GM12878 (cell line): Measurements from ENCODE around the gene ASCC3. TPM values are rescaled to one million over a fixed set of nuclear protein-coding genes. Genes with fewer than 3 reads are reported as not detected.
A peak's percentile ranks its signal among the peaks of the same experiment; 100 is the strongest.

Experiments used
- ATAC-seq: fragments of 200-7000 bp; cut with Tn5 transposase; 3 replicates; pipeline ENCODE4 v1.9.1; 2020; ENCODE audit warnings: mild to moderate bottlenecking, moderate library complexity
- BruUV-seq: library from RNA; stranded (reverse); fragments of 400-500 nt; replicated peaks from 2 replicates; lab custom pipeline; 2021; lab: Mats Ljungman, UMichigan
- CTCF ChIA-PET: fragments of 300-600 bp; sonication (Branson Sonifier 250); formaldehyde crosslinking; extraction: SDS; loops from one replicate; lab custom pipeline; 2021; ENCODE audit warnings: inconsistent platforms; lab: Yijun Ruan, JAX
- POLR2A ChIA-PET: fragments of 350-600 bp; formaldehyde crosslinking; extraction: SDS; loops from one replicate; lab custom pipeline; 2021; ENCODE audit warnings: inconsistent platforms; lab: Charles Lee
- RAD21 ChIA-PET: fragments of 300-600 bp; sonication (Branson Sonifier 250); formaldehyde crosslinking; loops from one replicate; lab custom pipeline; 2023; ENCODE audit warnings: antibody characterized with exemption; ENCODE audit not compliant: unreplicated experiment; lab: Charles Lee
- SMC1A ChIA-PET: fragments of 300-600 bp; sonication (Branson Sonifier 250); formaldehyde crosslinking; loops from one replicate; lab custom pipeline; 2023; ENCODE audit not compliant: unreplicated experiment, uncharacterized antibody; lab: Charles Lee
- DNase-seq: peaks from one replicate; pipeline ENCODE4 v3.0.0-alpha.2; 2011; ENCODE audit warnings: low read depth, low spot score
- FAIRE-seq: peaks from 3 replicates; lab custom pipeline; 2011; peaks lifted over from hg19 to GRCh38; lab: Jason Lieb, UNC
- H2AFZ ChIP-seq: 2 replicates; pipeline ENCODE4 v1.6.0; 2011; ENCODE audit warnings: low read depth, low read length, control low read depth; ENCODE audit not compliant: control insufficient read depth
- H3K27ac ChIP-seq: 2 replicates; pipeline ENCODE4 v1.5.1; 2011; ENCODE audit warnings: control low read depth; ENCODE audit not compliant: control insufficient read depth, insufficient read depth
- H3K27me3 ChIP-seq, 2 experiments: replicated peaks in 1 of 2; 2 replicates each; pipeline versions ENCODE4 v1.6.0 to v1.6.1; 2011; ENCODE audit warnings: low read length in 1 of 2; ENCODE audit not compliant: control insufficient read depth in 2 of 2, insufficient read depth in 2 of 2
- H3K36me3 ChIP-seq, 2 experiments: 2 replicates each; pipeline ENCODE4 v1.5.1; 2011; ENCODE audit warnings: low read length in 1 of 2; ENCODE audit not compliant: control insufficient read depth in 2 of 2, insufficient read depth in 2 of 2
- H3K4me1 ChIP-seq: 2 replicates; pipeline ENCODE4 v1.6.1; 2011; ENCODE audit warnings: mild to moderate bottlenecking, low read length, moderate library complexity, mixed read lengths; ENCODE audit not compliant: control insufficient read depth, insufficient read depth
- H3K4me2 ChIP-seq: 2 replicates; pipeline ENCODE4 v1.6.0; 2011; ENCODE audit warnings: control low read depth; ENCODE audit not compliant: control insufficient read depth, insufficient read depth
- H3K4me3 ChIP-seq: fragments of 200-600 bp; sonication (generic); 2 replicates; pipeline ENCODE4 v1.5.1; 2016
- H3K79me2 ChIP-seq: 2 replicates; pipeline ENCODE4 v1.6.0; 2011; ENCODE audit warnings: low read length; ENCODE audit not compliant: control insufficient read depth, insufficient read depth
- H3K9ac ChIP-seq: 2 replicates; pipeline ENCODE4 v1.8.0; 2011; ENCODE audit warnings: low read length, control low read depth, mixed read lengths; ENCODE audit not compliant: control insufficient read depth, insufficient read depth
- H3K9me3 ChIP-seq: replicated peaks from 3 replicates; pipeline ENCODE4 v1.5.1; 2011; ENCODE audit warnings: mild to moderate bottlenecking, low read length; ENCODE audit not compliant: control insufficient read depth, insufficient read depth
- H4K20me1 ChIP-seq: 2 replicates; pipeline ENCODE4 v1.6.0; 2011; ENCODE audit not compliant: control insufficient read depth, insufficient read depth
- ASH2L ChIP-seq: fragments of 300-600, 200-600 bp; sonication (generic); IDR thresholded peaks from 2 replicates; pipeline ENCODE4 v1.6.1; 2017; ENCODE audit warnings: low read depth, mild to moderate bottlenecking, borderline replicate concordance
- KLF5 ChIP-seq: fragments of 450-650 bp; IDR thresholded peaks from 2 replicates; pipeline ENCODE4 v1.6.1; 2014; ENCODE audit warnings: mild to moderate bottlenecking; ENCODE audit not compliant: partially characterized antibody
- LARP7 ChIP-seq: fragments of 450-650 bp; IDR thresholded peaks from 2 replicates; pipeline ENCODE4 v1.6.1; 2017; ENCODE audit warnings: mild to moderate bottlenecking
- RAD21 ChIP-seq: IDR thresholded peaks from 2 replicates; pipeline ENCODE4 v1.6.1; 2011; ENCODE audit warnings: mild to moderate bottlenecking, low read depth, low read length, moderate library complexity; ENCODE audit not compliant: insufficient read depth
- WRNIP1 ChIP-seq: IDR thresholded peaks from 2 replicates; pipeline ENCODE4 v1.6.1; 2011; ENCODE audit warnings: low read depth, low read length, improper control_type of control experiment, borderline replicate concordance
- WGBS: methylation state at CpG from one replicate; pipeline ENCODE4 v1.1.6; 2016; ENCODE audit warnings: low lambda C conversion rate; ENCODE audit not compliant: insufficient replicate concordance, insufficient coverage; ENCODE audit errors: missing lambda C conversion rate; 5-methylcytosine and 5-hydroxymethylcytosine counted together
- in situ Hi-C: fragments of 300-500 bp; cut with MboI; formaldehyde crosslinking; loops from 9 replicates; pipeline ENCODE4 v1.14.3; 2018; ENCODE audit warnings: mixed read lengths
- intact Hi-C: fragments of 100-400 bp; cut with micrococcal nuclease; formaldehyde crosslinking; loops from one replicate; pipeline ENCODE4 v1.14.2; 2022; ENCODE audit not compliant: unreplicated experiment
- polyA plus RNA-seq, 11 experiments: library from polyadenylated mRNA; depleted of rRNA in 4 of 11; unstranded in 6 of 11; stranded (reverse) in 5 of 11; fragments of >200 nt; fragmentation: Nextera tagmentation in 4 of 11; fragmentation: Illumina TruSeq in 1 of 11; extraction: Ambion mirVana in 4 of 11; extraction: Trizol in 1 of 11; gene quantifications; 1 replicate in 1 of 11; 2 replicates in 10 of 11; pipeline versions ENCODE4 v1.2.1 to v1.2.3, GENCODE V29; 2011 to 2016; ENCODE audit warnings: inconsistent platforms in 2 of 11, missing spikeins in 2 of 11, low read depth in 1 of 11
- total RNA-seq, 4 experiments: library from RNA; depleted of rRNA in 3 of 4; stranded (reverse); fragments of >200 nt in 3 of 4; fragmentation: Illumina TruSeq in 1 of 4; extraction: Trizol in 1 of 4; gene quantifications; 2 replicates each; pipeline versions ENCODE4 v1.2.1 to v1.2.3, GENCODE V29; 2013 to 2021
- TF ChIP-seq, protein P1 (sequence below): fragments of 150-350 bp; IDR thresholded peaks from 2 replicates; pipeline ENCODE4 v1.6.1; 2016; ENCODE audit warnings: low read depth, low read length
- TF ChIP-seq, protein P2 (sequence below): fragments of 450-650 bp; IDR thresholded peaks from 2 replicates; pipeline ENCODE4 v1.6.1; 2017; ENCODE audit warnings: mild to moderate bottlenecking
- TF ChIP-seq, protein P3 (sequence below), 3 experiments: IDR thresholded peaks in 2 of 3; conservative IDR thresholded peaks in 1 of 3; 2 replicates each; pipeline ENCODE4 v1.5.1; 2011; ENCODE audit warnings: low read depth in 3 of 3, low read length in 3 of 3, mild to moderate bottlenecking in 3 of 3, control low read depth in 2 of 3, moderate library complexity in 2 of 3, inconsistent platforms in 1 of 3, mixed read lengths in 1 of 3; ENCODE audit not compliant: control insufficient read depth in 2 of 3, insufficient read depth in 1 of 3; ENCODE audit errors: extremely low read depth in 1 of 3
- TF ChIP-seq, protein P4 (sequence below): IDR thresholded peaks from 2 replicates; pipeline ENCODE4 v1.6.1; 2011; ENCODE audit warnings: low read depth, mild to moderate bottlenecking, low read length, moderate library complexity, borderline replicate concordance; ENCODE audit errors: extremely low read depth

ASCC3 gene
- total and polyA plus RNA-seq, 10 of the 15 experiments (the other 5 are each of a cell fraction or from before 2014, with no cell fraction given) = 19.9 to 76.2 (median 55.9) TPM

DNA sequence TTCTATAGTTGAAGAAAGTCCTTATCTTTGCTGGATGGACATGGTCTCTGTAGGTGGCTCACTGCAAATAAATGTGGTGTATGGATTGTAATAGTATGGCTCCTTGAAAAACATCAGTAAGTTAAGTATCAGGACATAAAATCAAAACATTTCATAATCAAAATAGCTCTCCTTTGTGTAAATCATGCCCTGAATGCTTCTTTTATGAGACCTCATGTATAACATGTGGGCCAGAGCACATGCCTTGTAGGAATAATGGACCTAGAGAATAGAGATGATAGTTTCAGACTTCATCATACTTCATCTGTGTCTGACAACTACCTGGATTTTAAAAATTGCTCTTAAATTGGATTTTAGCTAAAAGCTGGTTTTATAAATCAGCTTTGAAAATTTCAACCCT, 159.9 kb downstream of the ASCC3 start (continued):
- TF ChIP-seq, protein P1, sequence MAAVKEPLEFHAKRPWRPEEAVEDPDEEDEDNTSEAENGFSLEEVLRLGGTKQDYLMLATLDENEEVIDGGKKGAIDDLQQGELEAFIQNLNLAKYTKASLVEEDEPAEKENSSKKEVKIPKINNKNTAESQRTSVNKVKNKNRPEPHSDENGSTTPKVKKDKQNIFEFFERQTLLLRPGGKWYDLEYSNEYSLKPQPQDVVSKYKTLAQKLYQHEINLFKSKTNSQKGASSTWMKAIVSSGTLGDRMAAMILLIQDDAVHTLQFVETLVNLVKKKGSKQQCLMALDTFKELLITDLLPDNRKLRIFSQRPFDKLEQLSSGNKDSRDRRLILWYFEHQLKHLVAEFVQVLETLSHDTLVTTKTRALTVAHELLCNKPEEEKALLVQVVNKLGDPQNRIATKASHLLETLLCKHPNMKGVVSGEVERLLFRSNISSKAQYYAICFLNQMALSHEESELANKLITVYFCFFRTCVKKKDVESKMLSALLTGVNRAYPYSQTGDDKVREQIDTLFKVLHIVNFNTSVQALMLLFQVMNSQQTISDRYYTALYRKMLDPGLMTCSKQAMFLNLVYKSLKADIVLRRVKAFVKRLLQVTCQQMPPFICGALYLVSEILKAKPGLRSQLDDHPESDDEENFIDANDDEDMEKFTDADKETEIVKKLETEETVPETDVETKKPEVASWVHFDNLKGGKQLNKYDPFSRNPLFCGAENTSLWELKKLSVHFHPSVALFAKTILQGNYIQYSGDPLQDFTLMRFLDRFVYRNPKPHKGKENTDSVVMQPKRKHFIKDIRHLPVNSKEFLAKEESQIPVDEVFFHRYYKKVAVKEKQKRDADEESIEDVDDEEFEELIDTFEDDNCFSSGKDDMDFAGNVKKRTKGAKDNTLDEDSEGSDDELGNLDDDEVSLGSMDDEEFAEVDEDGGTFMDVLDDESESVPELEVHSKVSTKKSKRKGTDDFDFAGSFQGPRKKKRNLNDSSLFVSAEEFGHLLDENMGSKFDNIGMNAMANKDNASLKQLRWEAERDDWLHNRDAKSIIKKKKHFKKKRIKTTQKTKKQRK = no peak
- TF ChIP-seq, protein P2, sequence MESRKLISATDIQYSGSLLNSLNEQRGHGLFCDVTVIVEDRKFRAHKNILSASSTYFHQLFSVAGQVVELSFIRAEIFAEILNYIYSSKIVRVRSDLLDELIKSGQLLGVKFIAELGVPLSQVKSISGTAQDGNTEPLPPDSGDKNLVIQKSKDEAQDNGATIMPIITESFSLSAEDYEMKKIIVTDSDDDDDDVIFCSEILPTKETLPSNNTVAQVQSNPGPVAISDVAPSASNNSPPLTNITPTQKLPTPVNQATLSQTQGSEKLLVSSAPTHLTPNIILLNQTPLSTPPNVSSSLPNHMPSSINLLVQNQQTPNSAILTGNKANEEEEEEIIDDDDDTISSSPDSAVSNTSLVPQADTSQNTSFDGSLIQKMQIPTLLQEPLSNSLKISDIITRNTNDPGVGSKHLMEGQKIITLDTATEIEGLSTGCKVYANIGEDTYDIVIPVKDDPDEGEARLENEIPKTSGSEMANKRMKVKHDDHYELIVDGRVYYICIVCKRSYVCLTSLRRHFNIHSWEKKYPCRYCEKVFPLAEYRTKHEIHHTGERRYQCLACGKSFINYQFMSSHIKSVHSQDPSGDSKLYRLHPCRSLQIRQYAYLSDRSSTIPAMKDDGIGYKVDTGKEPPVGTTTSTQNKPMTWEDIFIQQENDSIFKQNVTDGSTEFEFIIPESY = no peak
- TF ChIP-seq WRNIP1 = no peak

DNA sequence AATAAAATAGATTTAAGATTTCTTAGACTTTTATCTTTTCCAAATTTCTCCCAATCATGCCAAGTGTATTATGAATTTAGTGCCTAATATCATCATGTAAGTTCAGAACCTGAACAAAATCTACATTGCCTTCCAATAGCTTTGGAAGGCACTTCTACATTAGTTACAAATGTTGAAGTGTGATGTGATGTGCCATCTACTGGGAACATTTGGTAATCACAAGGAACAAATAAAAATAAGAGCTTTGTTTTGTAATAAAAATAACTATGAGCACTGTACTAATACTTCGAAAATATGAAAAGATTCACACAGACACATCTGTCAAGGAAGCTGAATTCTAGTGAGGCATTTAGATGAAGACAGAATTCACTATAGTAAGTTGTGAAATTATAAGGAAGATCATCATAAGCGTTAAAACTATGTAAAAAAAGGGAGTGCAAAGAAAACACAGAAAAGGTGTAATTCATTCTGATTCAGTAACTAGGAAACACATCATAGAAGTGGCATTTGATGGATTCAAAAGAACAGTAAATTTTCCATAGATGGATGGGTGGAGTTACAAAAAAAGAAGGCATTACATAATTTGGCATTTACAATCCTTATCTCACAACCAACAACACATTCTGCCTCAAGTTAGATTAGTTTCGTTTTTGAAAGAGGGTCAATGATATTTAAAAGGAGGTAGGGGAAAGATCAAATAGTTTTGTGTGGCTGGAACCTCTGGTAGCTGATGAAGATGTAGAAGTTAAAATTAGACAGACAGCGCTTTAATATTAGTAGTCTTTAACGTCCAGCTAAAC, 161.0 kb downstream of the ASCC3 start:
- no peak for FAIRE-seq
- TF ChIP-seq, protein P3, sequence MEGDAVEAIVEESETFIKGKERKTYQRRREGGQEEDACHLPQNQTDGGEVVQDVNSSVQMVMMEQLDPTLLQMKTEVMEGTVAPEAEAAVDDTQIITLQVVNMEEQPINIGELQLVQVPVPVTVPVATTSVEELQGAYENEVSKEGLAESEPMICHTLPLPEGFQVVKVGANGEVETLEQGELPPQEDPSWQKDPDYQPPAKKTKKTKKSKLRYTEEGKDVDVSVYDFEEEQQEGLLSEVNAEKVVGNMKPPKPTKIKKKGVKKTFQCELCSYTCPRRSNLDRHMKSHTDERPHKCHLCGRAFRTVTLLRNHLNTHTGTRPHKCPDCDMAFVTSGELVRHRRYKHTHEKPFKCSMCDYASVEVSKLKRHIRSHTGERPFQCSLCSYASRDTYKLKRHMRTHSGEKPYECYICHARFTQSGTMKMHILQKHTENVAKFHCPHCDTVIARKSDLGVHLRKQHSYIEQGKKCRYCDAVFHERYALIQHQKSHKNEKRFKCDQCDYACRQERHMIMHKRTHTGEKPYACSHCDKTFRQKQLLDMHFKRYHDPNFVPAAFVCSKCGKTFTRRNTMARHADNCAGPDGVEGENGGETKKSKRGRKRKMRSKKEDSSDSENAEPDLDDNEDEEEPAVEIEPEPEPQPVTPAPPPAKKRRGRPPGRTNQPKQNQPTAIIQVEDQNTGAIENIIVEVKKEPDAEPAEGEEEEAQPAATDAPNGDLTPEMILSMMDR (IDR thresholded peaks at IDR 0.05 in 2 of 3, conservative IDR thresholded peaks at IDR 0.05 in 1 of 3; ENCODE audit: control insufficient read depth in 2 of 3, extremely low read depth in 1 of 3, insufficient read depth in 1 of 3, low read depth in 3 of 3, low read length in 3 of 3) = peak; percentile 43 to 48 (median 46); a peak in 4 of 6 replicates
- TF ChIP-seq, protein P4, sequence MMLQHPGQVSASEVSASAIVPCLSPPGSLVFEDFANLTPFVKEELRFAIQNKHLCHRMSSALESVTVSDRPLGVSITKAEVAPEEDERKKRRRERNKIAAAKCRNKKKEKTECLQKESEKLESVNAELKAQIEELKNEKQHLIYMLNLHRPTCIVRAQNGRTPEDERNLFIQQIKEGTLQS = no peak
- TF ChIP-seq RAD21 (peak; percentile 34; the same call in 1 of the 2 replicates), LARP7 (no peak), ASH2L (no peak), KLF5 (no peak)
- H3K4me1 ChIP-seq = no peaks in the 10 kb centered on the region
- POLR2A ChIA-PET = interaction anchor here (0.5 kb wide), 1 partner anchor 52 kb away, joined by 5 read pairs; no protein-coding TSS in a partner anchor
- no peaks in the 10 kb centered on the region for H4K20me1 ChIP-seq
- H3K4me3 ChIP-seq = no peak overlapping the region
- SMC1A ChIA-PET = interaction anchor here (0.6 to 2.8 kb wide), 15 partner anchors 9 to 718 kb away, joined by 3 to 13 read pairs (median 4); no protein-coding TSS in a partner anchor
- DNase-seq = no peak
- RAD21 ChIA-PET = interaction anchor here (0.6 to 1.7 kb wide), 13 partner anchors 9 to 852 kb away, joined by 3 to 10 read pairs (median 3); no protein-coding TSS in a partner anchor
- no peaks in the 10 kb centered on the region for H3K9me3 ChIP-seq
- 44% methylated on average over 5 of the region's 5 CpGs for WGBS
- H2AFZ ChIP-seq = peak overlapping the region; percentile 12; the same call in 1 of the 2 replicates
- no TSS peak for BruUV-seq
- intact Hi-C loops = loop anchor here (5.0 kb wide), 2 partner anchors 603 to 613 kb away; no protein-coding TSS in a partner anchor
- H3K79me2 ChIP-seq = no peaks in the 10 kb centered on the region
- ATAC-seq = peak; percentile 65
- CTCF ChIA-PET = interaction anchor here (0.5 to 2.0 kb wide), 34 partner anchors 9 to 718 kb away, joined by 3 to 25 read pairs (median 4); no protein-coding TSS in a partner anchor
- H3K36me3 ChIP-seq = peaks cover 0 to 7% of the 10 kb centered on the region in 2 experiments; a peak in 1 of 4 replicates
- no peaks in the 10 kb centered on the region for H3K27me3 ChIP-seq
- no peak overlapping the region for H3K27ac ChIP-seq
- in situ Hi-C loops = no loop called here
- H3K9ac ChIP-seq = no peak overlapping the region
- H3K4me2 ChIP-seq = no peak overlapping the region
